Measurements from ENCODE around the gene OPTN. TPM values are rescaled to one million over a fixed set of nuclear protein-coding genes. Genes with fewer than 3 reads are reported as not detected.

Gene OPTN
- total RNA-seq, 4 donors from 2014 or later = 64.4 to 93.6 (median 79.6) TPM

DNA sequence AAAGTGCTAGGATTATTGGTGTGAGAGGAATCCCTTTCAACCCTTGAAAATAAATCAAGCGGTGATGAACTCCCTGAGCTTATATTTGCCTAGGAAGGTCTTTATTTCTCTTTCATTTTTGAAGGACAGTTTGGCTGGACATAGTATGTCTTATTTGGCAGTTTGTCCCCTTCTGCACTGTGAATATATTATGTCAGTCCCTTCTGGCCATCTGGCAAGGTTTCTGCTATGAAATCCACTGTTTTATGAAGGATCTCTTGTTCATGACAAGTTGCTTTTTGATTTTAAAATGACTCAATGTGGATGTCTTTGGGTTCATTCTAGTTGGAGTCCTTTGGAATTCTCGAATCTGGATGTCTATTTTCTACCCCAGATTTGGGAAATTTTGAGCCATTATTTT is 39.7 kb downstream of the OPTN start:
- Histone ChIP-seq H3K36me3 (peaks cover 40 to 86% (median 75%) of the 10 kb centered on the region in 4 donors), H3K27me3 (no peaks in the 10 kb centered on the region), H3K4me1 (no peaks in the 10 kb centered on the region), H3K4me3 (no peak overlapping the region), H3K9me3 (no peaks in the 10 kb centered on the region), H3K27ac (replicated peaks in 1 of 4) (no peak overlapping the region)
- DNase-seq (ENCODE audit: extremely low spot score) = no peak
- intact Hi-C loops (cut with DNase I) = no loop called here
- 91% methylated on average over 2 of the region's 2 CpGs for WGBS
- TF ChIP-seq, protein P1, sequence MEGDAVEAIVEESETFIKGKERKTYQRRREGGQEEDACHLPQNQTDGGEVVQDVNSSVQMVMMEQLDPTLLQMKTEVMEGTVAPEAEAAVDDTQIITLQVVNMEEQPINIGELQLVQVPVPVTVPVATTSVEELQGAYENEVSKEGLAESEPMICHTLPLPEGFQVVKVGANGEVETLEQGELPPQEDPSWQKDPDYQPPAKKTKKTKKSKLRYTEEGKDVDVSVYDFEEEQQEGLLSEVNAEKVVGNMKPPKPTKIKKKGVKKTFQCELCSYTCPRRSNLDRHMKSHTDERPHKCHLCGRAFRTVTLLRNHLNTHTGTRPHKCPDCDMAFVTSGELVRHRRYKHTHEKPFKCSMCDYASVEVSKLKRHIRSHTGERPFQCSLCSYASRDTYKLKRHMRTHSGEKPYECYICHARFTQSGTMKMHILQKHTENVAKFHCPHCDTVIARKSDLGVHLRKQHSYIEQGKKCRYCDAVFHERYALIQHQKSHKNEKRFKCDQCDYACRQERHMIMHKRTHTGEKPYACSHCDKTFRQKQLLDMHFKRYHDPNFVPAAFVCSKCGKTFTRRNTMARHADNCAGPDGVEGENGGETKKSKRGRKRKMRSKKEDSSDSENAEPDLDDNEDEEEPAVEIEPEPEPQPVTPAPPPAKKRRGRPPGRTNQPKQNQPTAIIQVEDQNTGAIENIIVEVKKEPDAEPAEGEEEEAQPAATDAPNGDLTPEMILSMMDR (IDR thresholded peaks at IDR 0.05) = no peak
- TF ChIP-seq POLR2AphosphoS5 (IDR thresholded peaks at IDR 0.05) = no peak
- no peak for TF ChIP-seq EP300 (IDR thresholded peaks at IDR 0.05)
- no peak for TF ChIP-seq POLR2A (IDR thresholded peaks at IDR 0.05; ENCODE audit: low read depth)

DNA sequence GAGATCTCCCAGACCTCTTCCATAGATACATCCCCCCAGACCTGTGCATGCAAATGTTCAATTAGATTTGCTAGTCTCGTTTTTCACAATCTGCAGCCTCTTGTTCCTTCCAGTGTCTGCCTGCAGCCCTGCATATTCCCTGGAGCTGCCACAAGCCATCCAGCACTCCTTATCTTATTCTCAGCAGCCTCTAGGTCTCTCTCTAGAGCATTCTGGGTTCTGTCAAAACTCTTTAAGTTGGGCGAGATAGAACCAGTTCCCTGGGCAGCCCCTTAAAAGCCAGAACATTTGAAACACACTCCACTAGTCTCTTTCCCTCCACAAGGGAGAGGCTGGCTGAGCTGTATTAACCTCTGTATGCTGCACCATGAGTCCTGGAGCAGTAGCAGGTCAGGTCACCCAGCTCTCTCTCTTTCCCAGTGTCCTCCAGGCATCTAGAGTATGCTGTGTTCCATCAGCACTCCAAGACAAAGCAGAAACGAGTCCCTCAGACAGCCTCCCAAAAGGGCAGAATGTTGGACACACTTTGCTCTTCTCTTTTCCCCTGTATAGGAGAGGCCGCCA is 40.7 kb downstream of the OPTN start:
- DNase-seq (ENCODE audit: extremely low spot score) = no peak
- Histone ChIP-seq H3K4me3 (no peak overlapping the region), H3K27me3 (no peaks in the 10 kb centered on the region), H3K9me3 (no peaks in the 10 kb centered on the region), H3K4me1 (no peaks in the 10 kb centered on the region), H3K36me3 (peaks cover 30 to 77% (median 64%) of the 10 kb centered on the region in 4 donors), H3K27ac (replicated peaks in 1 of 4) (no peak overlapping the region)
- intact Hi-C loops (cut with DNase I) = no loop called here
- TF ChIP-seq, protein P1 (IDR thresholded peaks at IDR 0.05) = no peak
- TF ChIP-seq POLR2A (IDR thresholded peaks at IDR 0.05; ENCODE audit: low read depth) (no peak), POLR2AphosphoS5 (IDR thresholded peaks at IDR 0.05) (no peak), EP300 (IDR thresholded peaks at IDR 0.05) (no peak)
- WGBS = 89% methylated on average over 4 of the region's 4 CpGs

DNA sequence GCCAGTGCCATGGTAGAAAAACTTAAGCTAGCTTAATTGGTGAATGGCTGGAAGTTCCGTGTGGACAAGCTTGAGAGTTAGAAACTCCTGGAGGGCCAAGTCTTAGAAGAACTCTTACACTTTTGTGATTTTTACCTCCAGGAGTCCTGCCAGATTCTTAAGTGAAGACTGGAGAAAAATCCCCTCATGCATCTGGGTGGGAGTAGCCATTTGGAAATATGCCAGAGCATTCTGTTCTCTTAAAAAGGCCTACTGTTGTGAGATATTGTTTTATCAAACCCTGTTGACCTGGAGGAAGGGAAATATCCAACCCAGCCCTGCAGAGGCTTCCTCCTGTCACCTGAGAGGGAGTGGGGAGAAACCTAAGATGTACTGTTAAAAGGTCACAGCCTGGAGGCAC is 43.8 kb downstream of the OPTN start:
- Histone ChIP-seq H3K27me3 (no peaks in the 10 kb centered on the region), H3K27ac (replicated peaks in 1 of 4) (no peak overlapping the region), H3K36me3 (peaks cover 8 to 47% (median 37%) of the 10 kb centered on the region in 4 donors), H3K4me3 (no peak overlapping the region), H3K4me1 (no peaks in the 10 kb centered on the region), H3K9me3 (no peaks in the 10 kb centered on the region)
- TF ChIP-seq EP300 (IDR thresholded peaks at IDR 0.05) (no peak), POLR2A (IDR thresholded peaks at IDR 0.05; ENCODE audit: low read depth) (no peak), POLR2AphosphoS5 (IDR thresholded peaks at IDR 0.05) (no peak)
- TF ChIP-seq, protein P1 (IDR thresholded peaks at IDR 0.05) = no peak
- WGBS = 88% methylated on average over 1 of the region's 1 CpG
- intact Hi-C loops (cut with DNase I) = no loop called here
- no peak for DNase-seq (ENCODE audit: extremely low spot score)

DNA sequence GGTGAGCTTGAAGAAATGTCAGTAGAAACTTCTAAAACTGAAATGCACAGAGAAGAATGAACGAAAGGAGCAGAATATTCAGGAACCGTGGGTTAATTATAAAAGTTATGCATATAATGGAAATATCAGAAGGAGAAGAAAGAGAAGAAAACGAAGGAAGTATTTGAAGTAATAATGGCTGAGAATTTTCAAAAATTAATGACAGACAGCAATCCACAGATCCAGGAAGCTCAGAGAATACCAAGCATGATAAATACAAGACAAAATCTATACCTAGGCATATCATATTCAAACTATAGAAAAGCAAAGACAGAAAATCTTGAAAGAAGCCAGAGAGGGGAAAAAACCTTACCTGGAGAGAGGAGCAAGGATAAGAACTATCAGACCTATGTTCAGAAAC is 44.9 kb downstream of the OPTN start:
- H3K4me1 ChIP-seq = no peaks in the 10 kb centered on the region
- intact Hi-C loops (cut with DNase I) = no loop called here
- peaks cover 8 to 36% (median 28%) of the 10 kb centered on the region in 4 donors for H3K36me3 ChIP-seq
- no peak overlapping the region for H3K27ac ChIP-seq (replicated peaks in 1 of 4)
- no peak for DNase-seq (ENCODE audit: extremely low spot score)
- no peaks in the 10 kb centered on the region for H3K9me3 ChIP-seq
- no peaks in the 10 kb centered on the region for H3K27me3 ChIP-seq
- WGBS = 76% methylated on average over 3 of the region's 3 CpGs
- no peak overlapping the region for H3K4me3 ChIP-seq
- TF ChIP-seq, protein P1 (IDR thresholded peaks at IDR 0.05) = no peak
- TF ChIP-seq POLR2AphosphoS5 (IDR thresholded peaks at IDR 0.05) (no peak), POLR2A (IDR thresholded peaks at IDR 0.05; ENCODE audit: low read depth) (no peak), EP300 (IDR thresholded peaks at IDR 0.05) (no peak)

DNA sequence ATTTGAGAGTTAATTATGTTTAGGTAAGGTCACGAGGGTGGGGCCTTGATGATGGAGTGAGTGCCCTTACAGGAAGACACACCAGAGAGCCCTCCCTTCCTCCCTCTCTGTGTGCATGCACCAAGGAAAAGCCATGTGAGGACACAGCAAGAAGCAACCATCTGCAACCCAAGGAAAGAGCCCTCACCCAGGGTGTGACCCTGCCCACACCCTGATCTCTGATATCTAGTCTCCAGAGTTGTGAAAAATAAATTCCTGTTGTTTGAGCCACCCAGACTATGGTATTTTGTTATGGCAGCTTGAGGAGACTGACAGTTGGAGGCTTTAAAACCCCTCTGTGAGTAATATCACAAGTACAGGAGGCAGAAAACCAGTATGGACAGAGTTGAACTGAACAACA is 46.4 kb downstream of the OPTN start:
- WGBS = 73% methylated on average over 1 of the region's 1 CpG
- intact Hi-C loops (cut with DNase I) = no loop called here

More for the DNA sequence above, 46.4 kb downstream of the OPTN start:
- no peaks in the 10 kb centered on the region for H3K27me3 ChIP-seq
- no peak overlapping the region for H3K4me3 ChIP-seq
- H3K9me3 ChIP-seq = no peaks in the 10 kb centered on the region
- no peak for DNase-seq (ENCODE audit: extremely low spot score)
- no peak for TF ChIP-seq EP300 (IDR thresholded peaks at IDR 0.05)
- no peak for TF ChIP-seq POLR2A (IDR thresholded peaks at IDR 0.05; ENCODE audit: low read depth)
- TF ChIP-seq, protein P1 (IDR thresholded peaks at IDR 0.05) = no peak
- no peak for TF ChIP-seq POLR2AphosphoS5 (IDR thresholded peaks at IDR 0.05)
- no peak overlapping the region for H3K27ac ChIP-seq (replicated peaks in 1 of 4)
- H3K4me1 ChIP-seq = no peaks in the 10 kb centered on the region
- peaks cover 0 to 20% (median 14%) of the 10 kb centered on the region in 4 donors for H3K36me3 ChIP-seq

Measured in esophagus muscularis mucosa (tissue), 4 donors.